Endothelial cell of umbilical vein (primary cell): ENCODE results near the gene LYPD1.

Source experiments
- EZH2 ChIP-seq: IDR thresholded peaks from 2 replicates; pipeline ENCODE4 v1.6.1; 2012; ENCODE audit warnings: borderline replicate concordance, low read depth, mild to moderate bottlenecking, moderate library complexity, low read length, inconsistent platforms; ENCODE audit not compliant: severe bottlenecking
- POLR2A ChIP-seq: IDR thresholded peaks from 2 replicates; pipeline ENCODE4 v1.6.1; 2012; ENCODE audit warnings: low read depth, mild to moderate bottlenecking, control low read depth, low read length
- TF ChIP-seq, protein P1 (sequence below), 2 donors: IDR thresholded peaks; 1 replicate in 1 of 2; 2 replicates in 1 of 2; pipeline ENCODE4 v1.5.1; 2011; ENCODE audit warnings: low read length in 2 of 2, mild to moderate bottlenecking in 2 of 2, moderate library complexity in 2 of 2, control low read depth in 1 of 2, inconsistent platforms in 1 of 2, low read depth in 1 of 2; ENCODE audit not compliant: insufficient read depth in 1 of 2; ENCODE audit errors: extremely low read depth in 1 of 2

DNA sequence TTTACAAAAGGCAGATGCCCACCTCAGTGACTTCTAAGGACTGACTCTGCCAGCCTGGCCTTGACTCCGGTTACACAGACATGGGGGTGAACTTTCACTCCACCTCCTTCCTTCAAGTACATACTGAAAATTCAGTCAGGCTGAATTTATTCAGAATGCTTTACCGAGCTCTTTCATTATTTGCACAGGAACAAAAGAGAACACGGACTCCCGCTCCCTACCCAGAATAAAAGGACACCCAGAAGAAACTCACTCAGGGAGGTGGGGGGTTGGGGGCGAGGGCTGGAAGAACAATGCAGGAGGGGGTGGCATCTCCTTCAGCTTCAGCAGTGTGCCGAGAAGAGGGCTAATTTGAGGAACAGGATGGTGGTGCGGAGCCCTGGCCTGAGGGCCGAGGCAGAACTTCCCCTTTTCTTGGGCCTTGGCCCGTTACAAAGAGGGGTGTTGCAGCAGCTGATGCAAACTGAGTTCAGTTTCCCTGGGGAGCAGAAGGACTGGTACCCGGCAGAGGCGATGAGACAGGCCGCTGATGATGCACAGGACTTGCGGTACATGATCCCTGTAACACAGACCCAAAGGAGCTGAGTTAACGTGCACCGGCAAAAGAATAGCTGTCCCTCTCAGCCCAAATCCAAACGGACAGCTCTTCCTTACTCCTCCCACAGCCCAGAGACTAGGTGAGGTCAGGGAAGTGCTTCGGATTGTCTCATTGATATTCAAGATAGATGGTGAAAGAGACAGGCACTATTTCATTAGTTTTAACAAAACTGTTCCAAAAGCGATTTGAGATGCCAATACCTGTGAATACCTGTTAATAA is 24.1 kb downstream of the LYPD1 start:
- TF ChIP-seq EZH2 (no peak), POLR2A (no peak)
- TF ChIP-seq, protein P1, sequence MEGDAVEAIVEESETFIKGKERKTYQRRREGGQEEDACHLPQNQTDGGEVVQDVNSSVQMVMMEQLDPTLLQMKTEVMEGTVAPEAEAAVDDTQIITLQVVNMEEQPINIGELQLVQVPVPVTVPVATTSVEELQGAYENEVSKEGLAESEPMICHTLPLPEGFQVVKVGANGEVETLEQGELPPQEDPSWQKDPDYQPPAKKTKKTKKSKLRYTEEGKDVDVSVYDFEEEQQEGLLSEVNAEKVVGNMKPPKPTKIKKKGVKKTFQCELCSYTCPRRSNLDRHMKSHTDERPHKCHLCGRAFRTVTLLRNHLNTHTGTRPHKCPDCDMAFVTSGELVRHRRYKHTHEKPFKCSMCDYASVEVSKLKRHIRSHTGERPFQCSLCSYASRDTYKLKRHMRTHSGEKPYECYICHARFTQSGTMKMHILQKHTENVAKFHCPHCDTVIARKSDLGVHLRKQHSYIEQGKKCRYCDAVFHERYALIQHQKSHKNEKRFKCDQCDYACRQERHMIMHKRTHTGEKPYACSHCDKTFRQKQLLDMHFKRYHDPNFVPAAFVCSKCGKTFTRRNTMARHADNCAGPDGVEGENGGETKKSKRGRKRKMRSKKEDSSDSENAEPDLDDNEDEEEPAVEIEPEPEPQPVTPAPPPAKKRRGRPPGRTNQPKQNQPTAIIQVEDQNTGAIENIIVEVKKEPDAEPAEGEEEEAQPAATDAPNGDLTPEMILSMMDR (IDR thresholded peaks at IDR 0.05; ENCODE audit: extremely low read depth in 1 of 2, insufficient read depth in 1 of 2, low read depth in 1 of 2, low read length in 2 of 2) = no peak
